ENCODE measurements around the gene ZMIZ2.

DNA sequence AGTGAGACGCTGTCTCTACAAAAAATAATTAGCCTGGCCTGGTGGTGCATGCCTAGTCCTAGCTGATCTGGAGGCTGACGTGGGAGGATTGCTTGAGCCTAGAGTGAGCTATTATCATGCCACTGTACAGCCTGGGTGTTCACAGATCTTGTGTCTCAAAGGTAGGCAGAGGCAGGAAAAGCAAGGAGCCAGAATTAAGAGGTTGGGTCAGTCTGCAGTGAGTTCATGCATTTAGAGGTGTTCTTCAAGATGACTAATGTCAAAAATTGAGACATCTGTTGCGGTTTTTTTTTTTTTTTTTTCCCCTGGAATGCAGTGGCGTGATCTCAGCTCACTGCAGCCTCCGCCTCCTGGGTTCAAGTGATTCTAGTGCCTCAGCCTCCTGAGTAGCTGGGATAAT is 53.2 kb downstream of the ZMIZ2 start:
- TF ChIP-seq, protein P1, sequence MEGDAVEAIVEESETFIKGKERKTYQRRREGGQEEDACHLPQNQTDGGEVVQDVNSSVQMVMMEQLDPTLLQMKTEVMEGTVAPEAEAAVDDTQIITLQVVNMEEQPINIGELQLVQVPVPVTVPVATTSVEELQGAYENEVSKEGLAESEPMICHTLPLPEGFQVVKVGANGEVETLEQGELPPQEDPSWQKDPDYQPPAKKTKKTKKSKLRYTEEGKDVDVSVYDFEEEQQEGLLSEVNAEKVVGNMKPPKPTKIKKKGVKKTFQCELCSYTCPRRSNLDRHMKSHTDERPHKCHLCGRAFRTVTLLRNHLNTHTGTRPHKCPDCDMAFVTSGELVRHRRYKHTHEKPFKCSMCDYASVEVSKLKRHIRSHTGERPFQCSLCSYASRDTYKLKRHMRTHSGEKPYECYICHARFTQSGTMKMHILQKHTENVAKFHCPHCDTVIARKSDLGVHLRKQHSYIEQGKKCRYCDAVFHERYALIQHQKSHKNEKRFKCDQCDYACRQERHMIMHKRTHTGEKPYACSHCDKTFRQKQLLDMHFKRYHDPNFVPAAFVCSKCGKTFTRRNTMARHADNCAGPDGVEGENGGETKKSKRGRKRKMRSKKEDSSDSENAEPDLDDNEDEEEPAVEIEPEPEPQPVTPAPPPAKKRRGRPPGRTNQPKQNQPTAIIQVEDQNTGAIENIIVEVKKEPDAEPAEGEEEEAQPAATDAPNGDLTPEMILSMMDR (optimal IDR thresholded peaks at IDR 0.05 in 1 of 3, IDR thresholded peaks at IDR 0.05 in 1 of 3, conservative IDR thresholded peaks at IDR 0.05 in 1 of 3; ENCODE audit: extremely low read depth in 1 of 3, insufficient read depth in 2 of 3, low read length in 3 of 3): no peak
- no peak for TF ChIP-seq EZH2 (IDR thresholded peaks at IDR 0.05; ENCODE audit: low read length)

Data from keratinocyte (primary cell).